ENCODE results near the gene TEAD4.
A peak's percentile ranks its signal among the peaks of the same experiment; 100 is the strongest.
"Not testable (repeated sequence)": the region's sequence is repeated elsewhere in the genome, so short reads cannot be mapped to it uniquely, and the experiment has no call there.

Gene TEAD4

DNA sequence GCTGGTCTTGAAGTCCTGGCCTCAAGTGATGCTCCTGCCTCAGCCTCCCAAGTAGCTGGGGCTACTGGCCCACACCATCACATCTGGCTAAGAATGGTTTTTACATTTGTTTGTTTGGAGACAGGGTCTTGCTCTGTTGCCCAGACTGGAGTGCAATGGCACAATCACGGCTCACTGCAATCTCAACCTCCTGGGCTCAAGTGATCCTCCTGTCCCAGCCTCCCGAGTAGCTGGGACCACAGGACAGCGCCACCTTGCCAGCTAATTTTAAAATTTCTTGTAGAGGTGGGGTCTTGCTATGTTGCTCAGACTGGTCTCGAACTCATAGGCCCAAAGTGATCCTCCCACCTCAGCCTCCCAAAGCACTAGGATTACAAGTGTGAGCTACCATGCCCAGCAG, 89.3 kb downstream of the TEAD4 start:
- no peak for DNase-seq (ENCODE audit: low read depth)

DNA sequence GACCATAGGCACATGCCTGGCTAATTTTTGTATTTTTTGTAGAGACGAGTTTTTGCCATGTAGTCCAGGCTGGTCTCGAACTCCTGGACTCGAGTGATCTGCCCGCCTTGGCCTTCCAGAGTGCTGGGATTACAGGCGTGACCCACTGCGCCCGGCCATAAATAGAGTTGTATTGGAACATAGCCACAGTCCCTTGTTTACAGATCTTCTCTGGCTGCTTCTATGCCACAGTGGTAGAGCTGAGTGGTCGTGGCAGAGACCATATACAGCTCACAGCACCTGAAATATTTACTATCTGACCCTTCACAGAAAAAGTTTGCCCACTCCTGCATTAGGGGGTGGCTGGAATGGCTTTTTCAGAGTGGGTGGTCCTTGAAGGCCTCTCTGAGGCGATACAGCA, 90.0 kb downstream of the TEAD4 start:
- DNase-seq (ENCODE audit: low read depth): no peak

DNA sequence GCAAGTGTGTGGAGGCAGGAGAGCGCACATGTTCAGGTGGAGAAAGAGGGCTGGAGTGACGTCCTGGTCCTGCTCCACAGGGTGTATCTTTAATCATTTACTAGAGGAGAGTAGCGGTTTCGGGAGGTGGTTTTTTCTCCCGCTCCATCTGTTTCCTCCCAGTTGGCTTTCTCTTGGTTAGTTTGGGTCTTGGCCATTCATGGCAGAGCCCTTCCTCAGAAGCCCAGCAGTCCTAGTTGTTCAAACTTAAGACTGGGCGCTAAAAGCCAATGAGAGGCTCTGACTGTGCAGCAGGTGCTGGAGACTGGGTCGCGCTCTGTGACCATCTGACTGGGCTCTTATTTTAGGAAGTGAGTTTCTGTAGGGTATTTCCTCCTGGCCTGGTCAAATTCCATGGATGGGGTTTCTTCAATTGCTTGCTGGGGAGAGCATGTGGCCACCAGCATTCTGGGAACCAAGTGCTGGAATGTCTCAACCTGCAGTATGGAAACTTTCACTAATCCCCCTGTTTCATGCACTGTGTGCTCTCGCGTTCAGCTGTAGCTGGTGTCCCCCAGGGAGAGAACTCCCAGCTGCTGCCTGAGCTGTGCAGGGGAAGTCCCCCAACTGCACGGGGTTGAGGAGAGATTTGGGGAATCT, 90.5 kb downstream of the TEAD4 start:
- DNase-seq (ENCODE audit: low read depth): no peak

DNA sequence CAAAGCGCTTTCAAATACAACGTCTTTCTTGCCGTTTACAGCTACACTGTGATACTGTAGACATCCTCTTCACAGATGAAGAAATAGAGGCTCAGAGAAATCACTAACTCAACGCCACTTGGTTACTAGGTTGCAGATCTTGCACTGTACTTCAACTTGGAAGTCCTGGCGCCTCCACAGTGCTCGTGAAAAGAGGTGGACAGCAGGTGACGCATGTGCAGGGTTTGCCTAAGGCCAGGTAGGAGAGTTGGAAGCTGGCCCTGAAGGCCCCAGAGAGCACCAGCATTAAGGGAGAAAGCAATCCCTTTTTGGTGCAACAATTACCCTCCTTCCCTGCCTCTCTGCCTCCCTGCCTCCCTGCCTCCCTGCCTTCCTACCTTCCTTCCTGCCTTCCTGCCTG, 95.2 kb downstream of the TEAD4 start:
- no peak for DNase-seq (ENCODE audit: low read depth)

DNA sequence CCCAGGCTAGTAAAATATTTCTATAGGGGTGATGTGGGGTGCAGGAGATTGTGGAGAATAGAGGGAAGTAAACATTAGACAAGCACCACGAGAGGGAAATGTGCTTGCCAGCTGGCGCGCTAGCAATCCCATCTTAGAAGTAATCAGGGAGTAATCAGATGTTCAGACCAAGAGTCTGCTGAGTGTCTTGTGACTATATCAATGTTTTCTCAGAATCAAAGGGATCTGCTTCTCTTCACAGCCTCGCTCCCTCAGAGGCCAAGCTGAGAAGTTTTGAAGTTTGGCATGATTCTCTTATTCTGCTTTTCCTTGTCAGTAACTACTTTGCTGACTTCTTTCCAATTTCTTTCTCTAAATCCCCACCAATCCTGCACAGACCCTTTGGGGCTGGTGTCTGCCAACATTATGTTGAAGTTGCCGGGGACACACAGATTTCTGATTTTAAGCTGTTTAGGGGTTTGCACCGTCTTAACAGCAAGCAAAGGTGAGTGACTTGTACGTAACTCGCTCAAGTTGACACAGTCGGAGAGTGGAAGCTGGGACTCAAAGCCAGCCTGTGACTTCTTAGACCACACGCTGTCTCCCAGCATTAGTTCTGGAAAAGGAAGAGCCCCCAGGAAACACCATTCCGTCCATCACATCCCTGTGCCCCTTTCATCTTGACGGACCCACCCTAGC, 96.0 kb downstream of the TEAD4 start:
- no peak for DNase-seq (ENCODE audit: low read depth)

DNA sequence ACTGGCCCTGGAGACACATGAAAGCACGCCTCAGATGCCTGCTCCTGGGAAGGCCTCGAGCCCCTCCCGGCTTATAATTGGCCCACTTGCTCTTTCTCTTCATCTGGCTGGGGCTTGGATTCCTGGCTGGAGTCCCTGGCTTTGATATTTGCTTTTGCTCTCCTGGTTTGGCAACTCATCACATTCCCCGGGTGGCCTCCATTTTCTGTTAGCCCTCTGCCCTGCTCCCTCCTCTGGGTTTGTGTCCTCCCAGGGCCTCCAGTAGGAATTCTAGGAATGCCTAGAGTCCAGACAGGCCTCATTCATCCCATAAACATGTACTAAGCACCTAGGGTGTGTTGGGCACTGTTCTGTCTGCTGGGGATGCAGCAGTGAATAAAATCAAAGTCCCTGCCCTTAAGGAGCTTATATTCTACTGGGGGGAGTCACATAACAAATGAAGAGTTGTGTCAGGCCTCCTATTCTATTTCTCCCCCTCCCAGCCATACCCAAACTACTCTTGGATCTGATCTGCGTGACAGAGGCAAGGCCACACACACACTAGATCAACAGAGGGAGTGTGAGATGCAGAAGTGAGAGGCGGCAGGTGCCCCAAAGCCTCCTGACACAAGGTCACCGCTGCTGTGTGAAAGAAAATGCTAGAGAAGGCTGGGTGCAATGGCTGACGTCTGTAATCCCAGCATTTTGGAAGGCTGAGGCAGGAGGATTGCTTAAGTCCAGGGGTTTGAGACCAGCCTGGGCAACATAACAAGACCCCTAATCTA, 96.7 kb downstream of the TEAD4 start:
- no peak for DNase-seq (ENCODE audit: low read depth)

DNA sequence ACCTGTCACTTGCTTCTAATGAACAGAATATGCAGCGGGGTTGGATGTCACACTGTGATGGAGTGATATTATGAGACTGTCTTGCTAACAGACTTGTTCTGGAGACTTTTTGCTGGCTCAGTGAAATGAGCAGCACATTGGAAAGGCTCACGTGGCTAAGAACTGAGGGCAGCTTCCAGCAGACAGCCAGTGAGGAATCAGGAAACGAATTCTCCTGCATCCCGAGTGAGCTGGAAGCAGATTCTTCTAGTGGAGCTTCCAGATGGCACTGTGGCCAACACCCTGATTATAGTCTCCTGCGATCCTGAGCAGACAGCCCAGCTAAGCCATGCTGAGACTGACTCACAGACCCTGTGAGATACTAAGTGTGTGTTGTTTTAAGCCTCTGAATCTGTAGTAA, 101.9 kb downstream of the TEAD4 start:
- DNase-seq (ENCODE audit: low read depth): no peak

DNA sequence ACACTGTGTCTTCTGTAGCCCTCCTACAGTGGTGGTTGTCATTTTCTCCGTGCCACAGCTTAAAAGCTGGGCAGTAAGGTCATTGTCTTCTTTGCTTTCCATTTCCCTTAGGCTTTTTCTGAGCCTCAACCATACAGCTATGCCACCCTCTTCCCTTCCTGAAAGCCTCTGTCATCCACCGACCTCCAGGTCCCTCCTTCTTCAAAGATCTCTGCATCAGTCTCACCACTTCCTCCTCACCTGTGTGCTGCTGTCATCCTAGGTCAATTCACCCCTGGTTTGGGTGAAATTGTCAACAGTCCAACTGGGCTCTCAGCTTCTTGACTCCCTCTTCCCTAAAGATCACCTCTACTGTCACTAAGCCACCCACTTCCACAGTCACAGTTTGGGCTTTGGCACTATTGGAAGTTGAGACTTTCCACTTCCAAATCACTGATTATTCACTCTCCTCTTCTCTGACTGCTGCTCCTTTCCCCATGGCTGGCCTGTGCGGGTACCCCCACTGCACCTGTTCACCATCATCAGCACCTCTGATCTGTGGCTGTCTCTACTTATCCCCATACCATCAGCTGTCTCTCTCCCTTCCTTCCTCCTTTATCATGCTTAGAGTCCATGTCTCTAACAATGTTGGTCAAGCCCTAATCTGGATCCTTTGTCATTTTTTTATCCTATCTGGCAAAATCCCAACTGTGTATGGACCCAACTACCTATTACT, 102.5 kb downstream of the TEAD4 start:
- no peak for DNase-seq (ENCODE audit: low read depth)

DNA sequence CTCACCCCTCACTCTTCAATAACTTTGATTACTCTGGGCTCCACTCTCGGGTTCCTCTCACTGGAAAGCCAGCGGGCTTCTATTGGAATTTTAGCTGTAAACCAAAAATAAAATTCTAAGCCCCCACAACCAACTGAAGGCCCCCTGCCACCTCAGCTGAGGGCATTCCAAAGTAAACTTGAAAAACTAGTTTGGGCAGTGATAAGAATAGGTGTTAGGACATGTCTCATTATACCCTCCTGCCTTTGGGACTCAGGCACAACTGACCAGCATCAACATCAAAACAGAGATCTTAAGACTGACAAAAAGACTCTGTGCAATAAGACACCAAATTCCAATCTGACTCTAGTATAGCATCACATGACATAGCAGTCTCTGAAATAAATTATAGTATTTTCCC, 106.1 kb downstream of the TEAD4 start:
- no peak for DNase-seq (ENCODE audit: low read depth)

DNA sequence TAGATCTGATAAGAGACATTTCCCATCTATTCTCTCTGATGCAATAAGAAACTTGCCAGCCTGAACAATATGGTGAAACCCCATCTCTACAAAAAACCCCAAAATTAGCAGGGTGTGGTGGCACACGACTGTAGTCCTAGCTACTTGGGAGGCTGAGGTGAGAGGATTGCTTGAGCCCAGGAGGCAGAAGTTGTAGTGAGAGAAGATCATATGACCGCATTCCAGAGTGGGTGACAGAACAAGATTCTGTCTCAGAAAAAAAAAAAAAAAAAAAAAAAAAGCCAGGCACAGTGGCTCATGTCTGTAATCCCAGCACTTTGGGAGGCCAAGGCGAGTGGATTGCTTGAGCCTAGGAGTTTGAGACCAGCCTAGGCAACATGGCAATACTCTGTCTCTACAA, 106.6 kb downstream of the TEAD4 start:
- not testable (repeated sequence) for DNase-seq (ENCODE audit: low read depth)

DNA sequence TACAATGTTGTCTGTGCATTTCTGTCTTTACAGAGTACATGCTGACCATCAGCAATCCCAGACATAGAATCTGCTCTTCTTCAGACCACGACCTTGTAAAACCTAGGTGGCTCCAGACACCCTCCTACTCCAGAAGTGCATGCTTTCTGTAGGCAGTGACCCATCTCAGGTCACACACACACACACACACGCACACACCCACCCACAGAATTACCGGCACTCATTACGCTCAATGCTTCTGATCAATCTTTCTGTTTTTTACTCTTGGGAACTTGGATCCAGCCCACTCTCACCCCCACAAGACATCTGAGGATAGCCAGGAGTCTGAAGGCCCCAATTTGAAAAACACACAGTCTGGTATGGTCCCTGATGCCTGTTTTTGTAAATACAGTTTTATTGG, 110.5 kb downstream of the TEAD4 start:
- DNase-seq (ENCODE audit: low read depth): no peak

DNA sequence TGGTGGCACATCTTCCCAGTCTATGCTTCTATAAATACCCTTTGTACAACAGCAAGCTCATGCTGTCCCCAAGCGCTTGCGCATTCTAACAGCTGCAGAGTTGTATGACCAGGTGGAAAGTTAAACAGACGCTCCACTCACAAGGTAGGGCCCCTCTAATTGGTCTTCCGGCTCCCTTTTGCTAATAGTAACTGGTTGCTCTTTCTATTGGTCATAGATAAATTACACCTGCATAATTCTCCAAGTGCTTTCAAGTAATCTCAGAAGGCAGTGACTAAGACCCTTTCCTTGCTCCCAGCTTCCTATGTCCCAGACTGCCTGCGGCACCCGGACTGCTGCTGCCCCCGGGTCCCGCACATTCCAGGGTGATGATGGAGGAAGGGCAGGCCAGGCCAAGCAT, 111.9 kb downstream of the TEAD4 start:
- no peak for DNase-seq (ENCODE audit: low read depth)

DNA sequence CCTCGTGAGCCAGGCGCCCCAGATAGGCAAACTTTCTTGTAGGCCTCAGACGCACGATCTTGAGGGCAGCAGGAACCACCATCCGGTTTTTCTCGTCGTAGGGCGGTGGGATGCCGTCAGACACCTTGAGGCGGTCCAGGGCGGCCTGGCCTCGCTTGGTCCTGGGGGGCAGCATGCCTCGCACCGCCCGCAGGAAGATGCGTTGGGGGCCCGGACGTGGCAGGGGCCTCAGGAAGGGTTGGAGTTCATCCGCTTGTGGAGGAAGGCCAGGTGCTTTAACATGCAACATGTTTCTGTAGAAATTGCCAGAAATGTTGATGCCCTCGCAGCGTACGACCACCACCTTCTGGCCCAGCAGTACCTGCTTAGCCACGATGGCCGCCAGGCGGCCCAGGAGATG, 112.5 kb downstream of the TEAD4 start:
- no peak for DNase-seq (ENCODE audit: low read depth)

DNA sequence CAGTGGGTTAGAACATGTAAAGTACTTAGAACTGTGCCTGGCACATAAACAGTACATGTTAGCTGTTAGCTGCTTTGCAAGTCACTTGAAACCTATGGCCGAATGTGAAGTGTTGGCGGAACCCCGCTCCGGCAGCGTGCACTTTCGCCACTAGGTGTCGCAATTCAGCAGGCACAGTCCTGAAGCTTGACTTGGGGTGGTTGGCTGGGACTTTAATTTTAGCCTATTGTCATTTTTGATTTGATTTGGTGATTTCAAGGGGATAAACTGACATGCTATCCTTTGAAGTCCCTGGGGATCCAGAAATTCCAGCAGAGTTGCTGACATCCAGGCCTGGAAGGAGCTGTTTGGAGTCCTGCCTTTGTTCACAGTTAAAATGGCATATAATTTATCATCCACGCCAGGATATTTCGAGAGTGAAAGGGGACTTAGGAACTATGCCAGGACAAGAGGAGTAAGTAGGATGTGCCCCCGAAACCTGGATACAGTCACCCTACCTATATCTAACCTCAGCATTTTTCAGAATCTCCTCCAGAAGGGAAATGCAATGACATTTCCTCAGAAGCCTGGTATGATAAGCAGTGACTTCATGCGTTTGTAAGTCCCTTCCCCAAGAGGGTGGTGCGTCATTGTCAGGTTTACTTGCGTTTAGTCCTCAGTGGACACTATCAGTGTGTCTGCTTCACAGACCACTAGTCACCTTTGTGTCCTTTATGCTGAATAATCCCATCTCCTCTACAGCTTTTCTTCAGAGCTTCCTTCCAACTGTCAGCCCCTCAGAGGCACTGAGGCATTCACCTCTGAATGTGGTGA, 114.4 kb downstream of the TEAD4 start:
- peak; percentile 74 for DNase-seq (ENCODE audit: low read depth)

DNA sequence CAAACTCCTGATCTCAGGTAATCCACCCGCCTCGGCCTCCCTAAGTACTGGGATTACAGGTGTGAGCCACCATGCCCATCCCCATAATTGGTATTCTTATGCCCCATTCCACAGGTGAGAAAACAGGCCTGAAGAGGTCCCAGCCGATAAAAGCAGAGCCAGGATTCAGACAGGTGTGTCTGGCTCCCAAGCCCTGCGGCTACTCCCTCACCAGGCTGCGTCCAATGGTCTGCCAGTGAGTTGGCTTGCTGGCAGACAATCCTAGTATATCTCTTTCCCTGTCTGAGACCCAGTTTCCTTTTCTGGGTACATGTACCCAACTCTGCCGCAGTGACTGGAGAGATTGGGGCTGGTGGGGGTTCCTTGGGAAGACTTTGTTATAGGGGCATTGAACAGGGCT, 116.1 kb downstream of the TEAD4 start:
- no peak for DNase-seq (ENCODE audit: low read depth)

DNA sequence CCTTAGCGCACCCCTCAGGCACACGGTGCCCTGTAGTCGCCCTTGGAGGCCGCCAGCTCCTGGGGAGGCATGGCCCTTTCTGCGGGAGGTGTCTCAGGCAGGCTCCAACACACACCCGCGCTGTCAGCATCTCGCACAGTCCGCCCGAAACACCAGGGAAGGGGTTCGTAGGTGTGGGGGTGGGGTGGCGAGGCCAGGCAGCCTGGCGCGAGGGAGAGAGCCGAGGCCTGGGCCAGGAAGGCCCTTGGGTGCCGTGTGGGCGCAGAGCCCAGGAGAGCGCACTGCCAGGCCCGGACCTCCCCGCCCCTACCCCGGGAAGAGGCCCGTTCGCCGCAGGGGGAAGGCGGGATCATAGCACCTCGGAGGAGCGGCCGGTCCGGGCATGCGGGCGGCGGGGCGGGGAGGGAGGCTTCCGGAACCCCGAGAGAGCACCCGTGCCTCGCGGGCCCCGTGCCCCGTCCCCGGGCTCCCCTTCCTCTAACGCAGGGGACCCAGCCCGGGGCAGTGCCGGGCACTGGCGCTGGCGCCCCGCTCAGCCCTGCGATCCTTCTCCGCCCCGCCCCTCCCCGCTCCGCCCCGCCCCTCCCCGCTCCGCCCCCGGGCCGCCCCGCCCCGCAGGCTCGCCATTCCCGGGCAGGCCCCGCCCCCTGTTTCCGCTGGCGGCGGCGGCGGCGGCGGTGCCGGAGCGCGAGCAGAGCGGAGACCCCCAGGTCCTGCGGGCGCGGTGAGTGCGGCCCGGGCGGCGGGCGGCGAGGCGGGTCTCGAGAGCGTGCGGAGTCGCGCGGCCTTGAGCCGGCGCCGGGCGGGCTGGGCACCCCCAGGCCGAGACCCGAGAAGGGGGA, 117.8 kb downstream of the TEAD4 start, which contains the start of gene TSPAN9:
TSPAN9 (plus strand) TSS at position 650 of the 842 bp plus-strand sequence. CDS start 123,815 bp downstream, outside the sequence.
- peak; percentile 57 for DNase-seq (ENCODE audit: low read depth)

DNA sequence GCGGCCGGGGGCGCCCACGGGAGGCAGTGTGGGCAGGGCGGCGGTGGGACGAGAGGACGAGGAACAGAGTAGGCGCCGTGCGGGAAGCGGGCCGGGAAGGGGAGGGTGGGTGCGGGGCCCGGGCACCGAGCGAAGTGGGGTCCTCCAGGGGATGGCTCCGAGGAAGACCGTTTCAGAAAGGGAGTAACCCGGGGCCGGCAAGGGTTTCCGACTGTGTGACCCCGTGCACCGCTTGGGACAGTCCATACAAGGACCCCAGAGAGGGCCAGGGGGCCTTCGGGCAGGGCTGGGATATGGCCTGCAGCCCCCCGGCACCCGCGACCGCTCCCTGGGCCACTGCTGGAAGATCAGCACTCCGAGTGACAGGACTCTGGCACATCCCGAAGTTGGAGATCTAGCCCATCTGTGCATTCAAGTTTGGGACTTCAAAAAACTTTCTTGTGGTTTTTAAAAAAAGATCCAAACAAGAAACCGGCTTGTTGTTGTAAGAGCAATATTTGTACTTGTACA, 118.4 kb downstream of the TEAD4 start:
- DNase-seq (ENCODE audit: low read depth): no peak

DNA sequence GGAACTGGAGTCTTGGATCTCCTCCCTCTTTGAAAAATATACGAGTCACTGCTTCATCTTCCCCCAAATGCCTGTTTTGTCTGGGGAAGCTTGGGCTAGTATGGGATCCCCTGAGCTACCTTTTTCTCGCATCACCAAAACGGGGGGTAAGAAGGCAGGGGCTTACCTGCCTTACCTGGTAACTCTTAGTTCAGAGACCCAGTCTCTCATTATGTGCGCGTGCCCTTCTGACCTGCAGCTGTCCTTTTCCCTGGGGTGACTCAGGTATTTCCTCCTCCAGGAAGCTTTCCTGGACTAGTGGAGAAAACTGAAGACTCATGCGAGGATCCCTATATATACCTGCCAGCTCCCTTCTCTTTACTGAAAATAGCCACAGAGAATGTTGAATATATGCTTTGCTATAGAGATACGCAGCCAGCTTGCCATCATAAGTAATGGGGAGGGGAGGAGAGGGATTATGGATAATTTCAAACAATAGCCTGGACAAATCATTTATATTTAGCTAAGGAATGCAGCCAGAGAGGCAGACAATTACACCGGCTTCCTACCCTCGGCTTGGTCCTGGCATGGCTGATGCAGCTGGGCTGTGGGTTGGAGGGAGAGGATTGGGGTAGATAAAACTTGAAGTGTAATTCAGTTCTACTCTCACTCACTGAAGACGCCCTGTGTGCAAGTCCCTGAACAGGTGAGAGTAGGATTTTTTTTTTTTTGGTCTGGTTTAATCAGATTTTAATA, 119.1 kb downstream of the TEAD4 start:
- DNase-seq (ENCODE audit: low read depth): no peak

DNA sequence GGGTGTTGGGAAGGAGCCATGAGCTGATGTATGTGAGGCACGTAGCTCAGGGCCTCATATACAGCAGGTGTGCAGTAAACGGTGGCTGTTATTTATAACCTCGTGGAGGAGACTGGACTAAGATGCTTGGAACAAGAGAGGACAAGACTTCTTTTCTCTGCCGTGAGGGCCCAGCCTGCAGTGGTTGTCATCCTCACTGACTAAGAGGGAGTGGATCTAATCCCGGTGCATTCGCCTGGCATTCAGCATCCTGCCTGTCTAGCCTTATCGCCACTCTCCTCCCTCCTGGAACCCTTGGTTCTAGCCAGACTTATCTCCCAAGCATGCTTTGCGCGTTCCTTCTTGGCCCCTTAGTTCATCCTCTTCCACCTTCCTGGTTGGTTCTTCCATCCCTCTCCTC, 121.9 kb downstream of the TEAD4 start:
- no peak for DNase-seq (ENCODE audit: low read depth)

DNA sequence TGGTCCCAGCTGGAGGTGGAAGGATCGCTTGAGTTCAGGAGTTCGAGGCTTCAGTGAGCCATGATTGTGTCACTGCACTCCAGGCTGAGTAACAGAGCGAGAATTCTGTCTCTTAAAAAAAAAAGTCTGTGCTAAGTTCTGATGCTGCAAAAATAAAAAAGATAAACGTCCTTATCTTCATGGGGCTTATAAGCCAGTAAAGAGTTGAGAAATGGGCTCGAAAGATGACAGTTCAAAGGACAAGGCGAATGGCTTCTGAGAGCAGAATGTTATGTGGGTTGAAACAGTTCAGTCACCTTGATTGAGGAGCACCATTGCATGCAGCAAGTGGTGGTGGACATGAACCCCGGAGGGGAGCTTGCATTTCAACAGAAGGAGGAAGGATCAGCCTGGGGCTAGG, 122.7 kb downstream of the TEAD4 start:
- no peak for DNase-seq (ENCODE audit: low read depth)
